ENCODE data around the gene MC3R.

Gene MC3R

GRCh38 chr20:56222945-56223344 is 25.6 kb upstream of the MC3R start:
- TF ChIP-seq, protein P1, sequence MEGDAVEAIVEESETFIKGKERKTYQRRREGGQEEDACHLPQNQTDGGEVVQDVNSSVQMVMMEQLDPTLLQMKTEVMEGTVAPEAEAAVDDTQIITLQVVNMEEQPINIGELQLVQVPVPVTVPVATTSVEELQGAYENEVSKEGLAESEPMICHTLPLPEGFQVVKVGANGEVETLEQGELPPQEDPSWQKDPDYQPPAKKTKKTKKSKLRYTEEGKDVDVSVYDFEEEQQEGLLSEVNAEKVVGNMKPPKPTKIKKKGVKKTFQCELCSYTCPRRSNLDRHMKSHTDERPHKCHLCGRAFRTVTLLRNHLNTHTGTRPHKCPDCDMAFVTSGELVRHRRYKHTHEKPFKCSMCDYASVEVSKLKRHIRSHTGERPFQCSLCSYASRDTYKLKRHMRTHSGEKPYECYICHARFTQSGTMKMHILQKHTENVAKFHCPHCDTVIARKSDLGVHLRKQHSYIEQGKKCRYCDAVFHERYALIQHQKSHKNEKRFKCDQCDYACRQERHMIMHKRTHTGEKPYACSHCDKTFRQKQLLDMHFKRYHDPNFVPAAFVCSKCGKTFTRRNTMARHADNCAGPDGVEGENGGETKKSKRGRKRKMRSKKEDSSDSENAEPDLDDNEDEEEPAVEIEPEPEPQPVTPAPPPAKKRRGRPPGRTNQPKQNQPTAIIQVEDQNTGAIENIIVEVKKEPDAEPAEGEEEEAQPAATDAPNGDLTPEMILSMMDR (conservative IDR thresholded peaks at IDR 0.05; ENCODE audit: low read depth, low read length): no peak
- no peak overlapping the region for H3K4me3 ChIP-seq (ENCODE audit: low read depth, low read length)
- DNase-seq (ENCODE audit: low read depth): no peak

GRCh38 chr20:56223352-56223751 is 25.2 kb upstream of the MC3R start:
- TF ChIP-seq, protein P1 (conservative IDR thresholded peaks at IDR 0.05; ENCODE audit: low read depth, low read length): no peak
- no peak overlapping the region for H3K4me3 ChIP-seq (ENCODE audit: low read depth, low read length)
- no peak for DNase-seq (ENCODE audit: low read depth)

GRCh38 chr20:56228021-56228420 is 20.5 kb upstream of the MC3R start:
- no peak overlapping the region for H3K4me3 ChIP-seq (ENCODE audit: low read depth, low read length)
- no peak for DNase-seq (ENCODE audit: low read depth)
- TF ChIP-seq, protein P1 (conservative IDR thresholded peaks at IDR 0.05; ENCODE audit: low read depth, low read length): no peak

GRCh38 chr20:56229812-56230211 is 18.7 kb upstream of the MC3R start:
- DNase-seq (ENCODE audit: low read depth): no peak
- H3K4me3 ChIP-seq (ENCODE audit: low read depth, low read length): no peak overlapping the region
- TF ChIP-seq, protein P1 (conservative IDR thresholded peaks at IDR 0.05; ENCODE audit: low read depth, low read length): no peak

- TF ChIP-seq, protein P1 (conservative IDR thresholded peaks at IDR 0.05; ENCODE audit: low read depth, low read length): no peak
- no peak overlapping the region for H3K4me3 ChIP-seq (ENCODE audit: low read depth, low read length)
- DNase-seq (ENCODE audit: low read depth): no peak
Measured at GRCh38 chr20:56234110-56234509, 14.4 kb upstream of the MC3R start.

- DNase-seq (ENCODE audit: low read depth): no peak
- no peak overlapping the region for H3K4me3 ChIP-seq (ENCODE audit: low read depth, low read length)
- TF ChIP-seq, protein P1 (conservative IDR thresholded peaks at IDR 0.05; ENCODE audit: low read depth, low read length): no peak
Measured at GRCh38 chr20:56237335-56237734, 11.2 kb upstream of the MC3R start.

DNA sequence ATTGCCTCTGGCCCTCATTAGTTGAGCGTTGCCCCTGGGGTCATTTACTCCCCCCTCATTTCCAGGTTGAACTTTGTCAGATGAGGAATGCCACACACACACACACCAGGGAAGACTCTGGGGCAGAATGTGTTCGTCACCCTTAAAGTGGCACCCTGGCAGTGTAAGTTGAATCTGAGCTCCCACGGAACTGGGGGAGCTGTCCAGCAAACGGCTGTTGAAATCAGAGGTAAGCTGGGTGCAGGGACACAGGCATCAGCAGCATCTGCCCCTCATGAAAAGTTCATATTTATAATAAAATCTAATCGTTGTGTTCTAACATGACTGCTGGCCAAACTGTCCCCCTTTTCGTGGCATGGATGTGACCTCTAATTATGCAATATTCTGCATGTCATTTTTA is 4.3 kb upstream of the MC3R start:
- TF ChIP-seq, protein P1 (conservative IDR thresholded peaks at IDR 0.05; ENCODE audit: low read depth, low read length): no peak
- no peak overlapping the region for H3K4me3 ChIP-seq (ENCODE audit: low read depth, low read length)
- no peak for DNase-seq (ENCODE audit: low read depth)
